Measurements from ENCODE around the gene RNF212B. TPM values are rescaled to one million over a fixed set of nuclear protein-coding genes. Genes with fewer than 3 reads are reported as not detected.

The RNF212B gene
- total RNA-seq, 4 donors from 2014 or later, result not detected

DNA sequence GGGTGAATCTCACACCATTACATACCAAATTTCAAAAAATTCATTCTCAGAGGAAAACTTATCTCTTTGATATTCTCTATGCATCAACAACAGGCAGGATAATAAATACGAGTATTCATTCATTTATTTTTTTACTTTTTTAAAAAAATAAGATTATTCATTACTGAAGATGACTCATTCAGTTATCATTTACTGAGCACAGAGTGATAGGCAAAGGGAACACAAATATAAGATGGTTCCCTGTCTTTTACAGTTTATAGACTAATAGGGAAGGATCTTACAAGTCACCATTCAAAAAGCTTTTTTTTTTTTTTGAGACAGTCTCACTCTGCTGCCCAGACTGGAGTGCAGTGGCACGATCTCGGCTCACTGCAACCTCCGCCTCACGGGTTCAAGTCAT, 78.6 kb downstream of the RNF212B start:
- H3K4me1 ChIP-seq, result peaks cover 0 to 6% (median 2%) of the 10 kb centered on the region in 4 donors
- H3K27ac ChIP-seq, result no peak overlapping the region
- H3K27me3 ChIP-seq, result no peaks in the 10 kb centered on the region
- H3K4me3 ChIP-seq, result no peak overlapping the region
- H3K36me3 ChIP-seq, result peaks cover 0 to 6% (median 0%) of the 10 kb centered on the region in 3 donors
- H3K9me3 ChIP-seq, result no peaks in the 10 kb centered on the region
- no peak for DNase-seq
- TF ChIP-seq, protein P1, sequence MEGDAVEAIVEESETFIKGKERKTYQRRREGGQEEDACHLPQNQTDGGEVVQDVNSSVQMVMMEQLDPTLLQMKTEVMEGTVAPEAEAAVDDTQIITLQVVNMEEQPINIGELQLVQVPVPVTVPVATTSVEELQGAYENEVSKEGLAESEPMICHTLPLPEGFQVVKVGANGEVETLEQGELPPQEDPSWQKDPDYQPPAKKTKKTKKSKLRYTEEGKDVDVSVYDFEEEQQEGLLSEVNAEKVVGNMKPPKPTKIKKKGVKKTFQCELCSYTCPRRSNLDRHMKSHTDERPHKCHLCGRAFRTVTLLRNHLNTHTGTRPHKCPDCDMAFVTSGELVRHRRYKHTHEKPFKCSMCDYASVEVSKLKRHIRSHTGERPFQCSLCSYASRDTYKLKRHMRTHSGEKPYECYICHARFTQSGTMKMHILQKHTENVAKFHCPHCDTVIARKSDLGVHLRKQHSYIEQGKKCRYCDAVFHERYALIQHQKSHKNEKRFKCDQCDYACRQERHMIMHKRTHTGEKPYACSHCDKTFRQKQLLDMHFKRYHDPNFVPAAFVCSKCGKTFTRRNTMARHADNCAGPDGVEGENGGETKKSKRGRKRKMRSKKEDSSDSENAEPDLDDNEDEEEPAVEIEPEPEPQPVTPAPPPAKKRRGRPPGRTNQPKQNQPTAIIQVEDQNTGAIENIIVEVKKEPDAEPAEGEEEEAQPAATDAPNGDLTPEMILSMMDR (IDR thresholded peaks at IDR 0.05), result no peak
- TF ChIP-seq POLR2A (IDR thresholded peaks at IDR 0.05), result no peak

DNA sequence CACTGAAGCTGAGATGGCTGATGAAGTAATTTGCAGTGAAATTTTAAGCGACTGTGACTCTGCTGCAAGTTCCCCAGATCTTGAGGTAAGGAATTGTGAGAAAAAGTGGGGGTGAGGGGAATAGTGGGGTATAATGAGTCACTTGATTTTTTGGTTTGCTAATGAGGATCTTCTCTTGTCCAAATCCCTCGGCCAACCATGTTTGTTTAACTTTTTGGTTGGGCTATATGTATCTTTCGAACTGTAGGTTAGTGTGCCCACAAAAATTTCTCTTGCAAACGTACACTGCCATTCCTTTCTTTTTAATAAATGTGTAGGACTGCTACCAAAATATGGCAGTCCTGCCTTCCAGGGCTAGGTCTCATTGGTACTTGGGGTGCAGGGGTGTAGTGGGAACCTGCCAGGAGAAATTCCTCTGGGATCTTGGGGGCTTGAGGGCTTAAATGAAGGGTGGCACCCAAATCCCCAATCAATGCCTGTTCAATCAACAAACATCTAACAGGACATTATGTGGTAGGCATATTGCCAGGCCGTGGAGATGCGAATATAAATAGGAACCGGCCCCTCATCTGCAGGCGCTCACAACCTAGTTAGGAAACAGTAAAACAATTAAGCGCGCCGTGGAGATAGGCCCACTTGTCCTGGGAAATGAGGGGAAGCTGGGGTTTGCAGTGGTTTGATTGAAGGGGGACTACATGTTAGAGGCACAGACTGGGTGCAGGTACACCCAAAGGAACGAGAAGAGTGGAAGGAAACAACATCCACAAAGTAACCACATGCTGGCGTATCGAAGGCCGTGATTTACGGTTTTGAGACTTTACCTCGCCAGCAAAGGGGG, 82.2 kb downstream of the RNF212B start:
- Histone ChIP-seq H3K27ac (peak overlapping the region; percentile 80 to 99 (median 92)), H3K4me1 (peaks cover 0 to 20% (median 11%) of the 10 kb centered on the region in 4 donors), H3K4me3 (peak overlapping the region; percentile 37 to 99 (median 49)), H3K27me3 (no peaks in the 10 kb centered on the region), H3K36me3 (peaks cover 0 to 29% (median 0%) of the 10 kb centered on the region in 3 donors), H3K9me3 (no peaks in the 10 kb centered on the region)
- no peak for TF ChIP-seq POLR2A (IDR thresholded peaks at IDR 0.05)
- TF ChIP-seq, protein P1 (IDR thresholded peaks at IDR 0.05), result no peak
- no peak for DNase-seq

DNA sequence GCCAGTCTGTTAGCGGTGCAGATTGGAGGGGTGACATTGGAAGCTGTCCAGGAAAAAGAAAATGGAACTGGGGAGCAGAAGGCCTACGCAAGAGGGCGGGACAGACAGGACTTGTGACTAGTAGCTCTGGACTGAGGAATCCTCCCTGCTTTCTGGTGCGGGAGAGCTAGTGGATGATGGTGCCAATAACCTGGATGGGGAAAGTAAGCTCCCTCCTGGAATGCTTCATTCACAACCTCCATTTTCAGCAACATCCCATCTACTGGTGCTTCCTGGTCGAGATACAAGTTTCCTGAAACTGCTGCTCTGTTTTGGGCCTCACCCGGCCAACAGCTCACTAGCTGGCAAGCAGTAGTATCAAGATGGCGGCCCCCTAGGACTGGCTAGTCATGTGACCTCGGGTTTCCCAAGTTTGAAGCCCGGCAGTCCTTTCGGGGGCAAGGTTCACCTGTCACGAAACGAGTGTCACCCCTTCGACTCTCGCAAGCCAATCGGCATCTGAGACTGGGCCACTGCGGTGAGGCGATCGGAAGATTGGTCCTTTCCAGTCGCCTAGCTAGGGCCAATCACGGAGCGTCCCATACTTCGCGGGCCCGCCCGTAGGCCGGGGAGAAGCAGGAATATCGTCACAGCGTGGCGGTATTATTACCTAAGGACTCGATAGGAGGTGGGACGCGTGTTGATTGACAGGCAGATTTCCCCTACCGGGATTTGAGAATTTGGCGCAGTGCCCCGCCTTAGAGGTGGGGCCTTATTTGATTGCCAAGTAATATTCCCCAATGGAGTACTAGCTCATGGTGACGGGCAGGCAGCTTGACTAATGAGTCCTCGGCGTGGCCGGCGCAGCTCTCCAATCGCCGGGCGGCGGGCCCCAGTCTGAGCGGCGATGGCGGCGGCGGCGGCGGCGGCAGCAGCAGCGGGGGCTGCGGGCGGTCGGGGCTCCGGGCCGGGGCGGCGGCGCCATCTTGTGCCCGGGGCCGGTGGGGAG, 83.1 kb downstream of the RNF212B start, which contains the start of gene PABPN1:
TSS of gene PABPN1 (plus strand) at position 874 of the 988 bp plus-strand sequence. CDS start at position 887, 13 bp downstream.
- Histone ChIP-seq H3K4me3 (peak within 1 kb of the TSS; percentile 94 to 100 (median 98)), H3K9me3 (no peaks in the 10 kb centered on the region), H3K27ac (peak within 1 kb of the TSS; percentile 94 to 99 (median 96)), H3K27me3 (no peaks in the 10 kb centered on the region), H3K36me3 (peaks cover 0 to 34% (median 0%) of the 10 kb centered on the region in 3 donors), H3K4me1 (peaks cover 0 to 20% (median 11%) of the 10 kb centered on the region in 4 donors)
- peak; percentile 98 to 100 (median 98) for DNase-seq
- TF ChIP-seq, protein P1 (IDR thresholded peaks at IDR 0.05), result peak in 1 of 6 experiments; percentile 2
- peak; percentile 35 to 36 for TF ChIP-seq POLR2A (IDR thresholded peaks at IDR 0.05)

DNA sequence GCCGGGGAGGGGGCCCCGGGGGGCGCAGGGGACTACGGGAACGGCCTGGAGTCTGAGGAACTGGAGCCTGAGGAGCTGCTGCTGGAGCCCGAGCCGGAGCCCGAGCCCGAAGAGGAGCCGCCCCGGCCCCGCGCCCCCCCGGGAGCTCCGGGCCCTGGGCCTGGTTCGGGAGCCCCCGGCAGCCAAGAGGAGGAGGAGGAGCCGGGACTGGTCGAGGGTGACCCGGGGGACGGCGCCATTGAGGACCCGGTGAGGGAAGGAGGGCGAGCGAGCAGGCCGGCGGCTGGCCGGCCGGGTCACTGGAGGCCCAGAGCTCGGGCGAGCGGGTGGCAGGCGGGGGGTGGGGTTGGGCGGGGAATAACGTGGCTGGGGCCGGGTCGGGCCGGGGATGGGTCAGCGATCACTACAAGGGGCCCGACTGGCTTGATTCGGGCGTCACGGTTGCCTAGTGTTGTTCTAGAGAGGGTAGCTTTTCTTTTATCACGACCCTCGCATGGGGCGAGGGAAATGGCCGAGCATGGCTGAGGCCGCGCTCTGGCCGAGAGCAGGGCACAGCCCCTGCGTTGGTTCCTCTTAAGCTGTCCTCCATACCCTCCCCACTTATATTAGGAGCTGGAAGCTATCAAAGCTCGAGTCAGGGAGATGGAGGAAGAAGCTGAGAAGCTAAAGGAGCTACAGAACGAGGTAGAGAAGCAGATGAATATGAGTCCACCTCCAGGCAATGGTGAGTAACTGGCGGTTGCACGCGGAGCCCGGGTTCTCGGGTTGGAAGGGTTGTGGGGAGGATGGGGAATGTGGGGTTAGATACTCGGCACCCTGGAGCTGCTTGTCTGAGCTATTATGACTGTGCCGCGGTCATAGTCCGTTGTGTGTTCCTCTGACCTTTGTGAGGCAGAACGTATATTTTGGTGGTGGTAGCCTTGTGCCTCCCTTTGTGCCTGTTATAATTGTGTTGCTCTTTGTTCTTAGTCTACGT, 84.1 kb downstream of the RNF212B start:
- TF ChIP-seq, protein P1 (IDR thresholded peaks at IDR 0.05), result no peak
- peak; percentile 40 to 59 for TF ChIP-seq POLR2A (IDR thresholded peaks at IDR 0.05)
- Histone ChIP-seq H3K4me1 (peaks cover 0 to 20% (median 11%) of the 10 kb centered on the region in 4 donors), H3K9me3 (no peaks in the 10 kb centered on the region), H3K36me3 (peaks cover 0 to 27% (median 0%) of the 10 kb centered on the region in 3 donors), H3K4me3 (peak overlapping the region; percentile 94 to 100 (median 98)), H3K27ac (peak overlapping the region; percentile 94 to 99 (median 96)), H3K27me3 (no peaks in the 10 kb centered on the region)
- peak; percentile 27 to 78 (median 76) for DNase-seq

Small RNA genes within 50 kb of the gene (small RNA-seq; reads per million reads assigned to genes)
- gene AL049829.1 (0 reads per million in 2 donors), gene RNU6-1046P (0 reads per million in 2 donors)

Other genes starting within 250 kb of the RNF212B start
- 10 to 100 TPM; 11.0 to 34.4 (median 19.8) TPM for gene C14orf93, start 227.8 kb upstream of the RNF212B start, total RNA-seq
- 100 to 1,000 TPM in 1 of 4 donors, 10 to 100 TPM in 3; 49.6 to 116 (median 68.8) TPM for gene PSMB5, start 203.0 kb upstream of the RNF212B start, total RNA-seq
- gene PSMB11, start 195.7 kb upstream of the RNF212B start, total RNA-seq, result not detected
- gene CDH24, start 180.4 kb upstream of the RNF212B start, total RNA-seq, result 10 to 100 TPM in 1 of 4 donors, 1 to 10 TPM in 3; 1.1 to 12.4 (median 5.5) TPM
- gene ACIN1, start 142.8 kb upstream of the RNF212B start, total RNA-seq, result 100 to 1,000 TPM; 130 to 281 (median 238) TPM
- gene C14orf119, start 142.4 kb upstream of the RNF212B start, total RNA-seq, result 10 to 100 TPM in 3 of 4 donors, 1 to 10 TPM in 1; 5.0 to 30.3 (median 18.8) TPM
- gene CIROP, start 132.9 kb upstream of the RNF212B start, total RNA-seq, result not detected
- not detected for gene CEBPE, start 118.7 kb upstream of the RNF212B start, total RNA-seq
- gene SLC7A8, start 54.3 kb upstream of the RNF212B start, total RNA-seq, result 10 to 100 TPM; 21.8 to 56.9 (median 35.0) TPM
- 10 to 100 TPM; 10.5 to 23.9 (median 15.0) TPM for gene HOMEZ, start 48.2 kb downstream of the RNF212B start, total RNA-seq
- gene PPP1R3E, start 64.9 kb downstream of the RNF212B start, total RNA-seq, result 10 to 100 TPM; 16.5 to 39.2 (median 21.4) TPM
- gene BCL2L2, start 68.9 kb downstream of the RNF212B start, total RNA-seq, result 10 to 100 TPM; 29.9 to 43.1 (median 32.0) TPM
- 100 to 1,000 TPM in 3 of 4 donors, 10 to 100 TPM in 1; 79.3 to 149 (median 116) TPM for gene PABPN1, start 83.5 kb downstream of the RNF212B start, total RNA-seq
- 10 to 100 TPM in 1 of 4 donors, 1 to 10 TPM in 3; 1.6 to 19.0 (median 5.2) TPM for gene SLC22A17, start 115.0 kb downstream of the RNF212B start, total RNA-seq
- 1 to 10 TPM in 3 of 4 donors, not detected in 1; 2.1 to 4.4 (median 4.1) TPM for gene EFS, start 127.2 kb downstream of the RNF212B start, total RNA-seq
- not detected for gene IL25, start 134.9 kb downstream of the RNF212B start, total RNA-seq
- not detected for gene CMTM5, start 139.1 kb downstream of the RNF212B start, total RNA-seq
- gene MYH6, start 170.3 kb downstream of the RNF212B start, total RNA-seq, result not detected
- gene MYH7, start 197.7 kb downstream of the RNF212B start, total RNA-seq, result under 1 TPM in 3 of 4 donors, not detected in 1; 0.18 to 0.40 (median 0.19) TPM
- gene NGDN, start 231.8 kb downstream of the RNF212B start, total RNA-seq, result 10 to 100 TPM; 25.5 to 61.9 (median 35.4) TPM

All from Peyer's patch (tissue), 4 donors.